H1 (cell line): ENCODE measurements around the gene CTIF. TPM values are rescaled to one million over a fixed set of nuclear protein-coding genes. Genes with fewer than 3 reads are reported as not detected.
A peak's percentile ranks its signal among the peaks of the same experiment; 100 is the strongest.

Source experiments
- CTCF ChIA-PET: fragments of 300-600 bp; sonication (Branson Sonifier 250); formaldehyde crosslinking; loops from one replicate; lab custom pipeline; 2021; ENCODE audit not compliant: partially characterized antibody; lab: Charles Lee
- POLR2A ChIA-PET: fragments of 300-600 bp; sonication (Branson Sonifier 250); formaldehyde crosslinking; loops from one replicate; lab custom pipeline; 2021; ENCODE audit warnings: inconsistent platforms; ENCODE audit not compliant: partially characterized antibody; lab: Charles Lee
- DNase-seq, 2 experiments: peaks; one replicate each; pipeline versions ENCODE4 v3.0.0 to v3.0.0-alpha.2; 2010 to 2022; ENCODE audit warnings: low spot score in 2 of 2, low read depth in 1 of 2, mixed read lengths in 1 of 2
- FAIRE-seq: peaks from 2 replicates; lab custom pipeline; 2011; peaks lifted over from hg19 to GRCh38; lab: Jason Lieb, UNC
- H2AFZ ChIP-seq: 2 replicates; pipeline ENCODE4 v1.8.1; 2012; ENCODE audit warnings: low read length, inconsistent platforms
- H2AK5ac ChIP-seq: 2 replicates; pipeline ENCODE4 v1.6.1; 2013; ENCODE audit warnings: low read depth, low read length
- H2BK120ac ChIP-seq: replicated peaks from 2 replicates; pipeline ENCODE3; 2013; ENCODE audit warnings: low read depth, low read length, inconsistent platforms
- H2BK12ac ChIP-seq: 2 replicates; pipeline ENCODE4 v1.6.1; 2013; ENCODE audit warnings: low read depth, low read length
- H2BK15ac ChIP-seq: 2 replicates; pipeline ENCODE4 v1.6.1; 2013; ENCODE audit warnings: low read length
- H2BK20ac ChIP-seq: 2 replicates; pipeline ENCODE4 v1.6.1; 2013; ENCODE audit warnings: low read length
- H2BK5ac ChIP-seq: 2 replicates; pipeline ENCODE4 v1.6.1; 2013; ENCODE audit warnings: low read depth, low read length
- H3K14ac ChIP-seq: 2 replicates; pipeline ENCODE4 v1.6.1; 2013; ENCODE audit warnings: inconsistent platforms; ENCODE audit not compliant: insufficient read length
- H3K18ac ChIP-seq: 2 replicates; pipeline ENCODE4 v1.6.1; 2013; ENCODE audit warnings: low read length; ENCODE audit errors: extremely low read depth
- H3K23ac ChIP-seq: 2 replicates; pipeline ENCODE4 v1.6.1; 2013; ENCODE audit warnings: inconsistent platforms; ENCODE audit not compliant: insufficient read length
- H3K23me2 ChIP-seq: 2 replicates; pipeline ENCODE4 v1.6.1; 2013; ENCODE audit warnings: low read depth, low read length
- H3K27ac ChIP-seq: 2 replicates; pipeline ENCODE4 v1.6.1; 2011; ENCODE audit warnings: low read depth, low read length, inconsistent platforms
- H3K27me3 ChIP-seq, 4 experiments: replicated peaks in 1 of 4; 1 replicate in 1 of 4; 2 replicates in 3 of 4; pipeline versions ENCODE4 v1.6.1 to v1.8.1; 2011 to 2013; ENCODE audit warnings: low read length in 3 of 4, mild to moderate bottlenecking in 3 of 4, inconsistent platforms in 2 of 4, mixed read lengths in 2 of 4, moderate library complexity in 1 of 4; ENCODE audit not compliant: control insufficient read depth in 3 of 4, insufficient read depth in 3 of 4; ENCODE audit errors: extremely low read depth in 1 of 4
- H3K36me3 ChIP-seq, 4 experiments: 2 replicates each; pipeline versions ENCODE4 v1.6.1 to v1.8.1; 2011 to 2013; ENCODE audit warnings: mild to moderate bottlenecking in 4 of 4, low read length in 3 of 4, moderate library complexity in 2 of 4, control low read depth in 1 of 4, inconsistent platforms in 1 of 4; ENCODE audit not compliant: insufficient read depth in 4 of 4, control insufficient read depth in 2 of 4
- H3K4ac ChIP-seq: replicated peaks from 2 replicates; pipeline ENCODE3; 2013; ENCODE audit warnings: low read length, low read depth, mixed read lengths, inconsistent platforms; ENCODE audit not compliant: insufficient read length
- H3K4me1 ChIP-seq, 4 experiments: replicated peaks in 1 of 4; 1 replicate in 1 of 4; 2 replicates in 3 of 4; pipeline versions ENCODE4 v1.6.1 to v1.8.1; 2011 to 2013; ENCODE audit warnings: low read length in 3 of 4, inconsistent platforms in 2 of 4, mixed read lengths in 1 of 4; ENCODE audit not compliant: insufficient read depth in 4 of 4, control insufficient read depth in 3 of 4
- H3K4me2 ChIP-seq, 2 experiments: 2 replicates each; pipeline versions ENCODE4 v1.6.1 to v1.8.1; 2011 to 2013; ENCODE audit warnings: low read depth in 2 of 2, low read length in 2 of 2, control low read depth in 1 of 2, inconsistent platforms in 1 of 2, mild to moderate bottlenecking in 1 of 2; ENCODE audit not compliant: insufficient read depth in 1 of 2
- H3K4me3 ChIP-seq, 4 experiments: fragments of 200-600, 300-600 bp in 1 of 4; sonication (generic), shearing (Covaris generic), sonication (Bioruptor Twin) in 1 of 4; 2 replicates each; pipeline versions ENCODE4 v1.5.1 to v1.8.1; 2011 to 2016; ENCODE audit warnings: low read length in 4 of 4, low read depth in 3 of 4, control low read depth in 2 of 4, inconsistent platforms in 2 of 4, mild to moderate bottlenecking in 2 of 4, mixed read lengths in 1 of 4, moderate library complexity in 1 of 4; ENCODE audit not compliant: insufficient read depth in 2 of 4; ENCODE audit errors: extremely low read depth in 1 of 4
- H3K56ac ChIP-seq: replicated peaks from 2 replicates; pipeline ENCODE3; 2013; ENCODE audit warnings: low read depth, mild to moderate bottlenecking, mixed read lengths, low read length, inconsistent platforms; ENCODE audit not compliant: insufficient read length
- H3K79me1 ChIP-seq: 2 replicates; pipeline ENCODE4 v1.6.1; 2013; ENCODE audit warnings: low read depth, low read length, control low read depth
- H3K79me2 ChIP-seq, 2 experiments: 2 replicates each; pipeline versions ENCODE4 v1.6.1 to v1.8.1; 2012 to 2013; ENCODE audit warnings: low read length in 2 of 2, mild to moderate bottlenecking in 2 of 2, inconsistent platforms in 1 of 2; ENCODE audit not compliant: insufficient read depth in 2 of 2, control insufficient read depth in 1 of 2
- H3K9ac ChIP-seq, 4 experiments: replicated peaks in 1 of 4; 1 replicate in 1 of 4; 2 replicates in 3 of 4; pipeline versions ENCODE4 v1.6.1 to v1.8.1; 2011 to 2013; ENCODE audit warnings: low read depth in 3 of 4, low read length in 3 of 4, control low read depth in 2 of 4, mild to moderate bottlenecking in 2 of 4, moderate library complexity in 2 of 4, inconsistent platforms in 1 of 4; ENCODE audit errors: extremely low read depth in 1 of 4
- H3K9me3 ChIP-seq, 2 experiments: 2 replicates each; pipeline versions ENCODE4 v1.6.1 to v1.8.1; 2012 to 2013; ENCODE audit warnings: mild to moderate bottlenecking in 2 of 2, moderate library complexity in 2 of 2, control low read depth in 1 of 2, inconsistent platforms in 1 of 2, low read depth in 1 of 2, low read length in 1 of 2, mixed read lengths in 1 of 2; ENCODE audit not compliant: insufficient read depth in 2 of 2
- H4K20me1 ChIP-seq, 2 experiments: replicated peaks in 1 of 2; 2 replicates each; pipeline versions ENCODE3 to v1.8.1; 2011 to 2013; ENCODE audit warnings: inconsistent platforms in 2 of 2, low read length in 2 of 2, mild to moderate bottlenecking in 1 of 2; ENCODE audit not compliant: insufficient read depth in 2 of 2, control insufficient read depth in 1 of 2
- H4K5ac ChIP-seq: 2 replicates; pipeline ENCODE4 v1.6.1; 2013; ENCODE audit warnings: low read length, low read depth, mixed read lengths, inconsistent platforms; ENCODE audit not compliant: insufficient read length
- H4K8ac ChIP-seq: 2 replicates; pipeline ENCODE4 v1.8.0; 2013; ENCODE audit warnings: mild to moderate bottlenecking, moderate library complexity, low read length, inconsistent platforms; ENCODE audit not compliant: insufficient read depth; ENCODE audit errors: extremely low read depth
- H4K91ac ChIP-seq: replicated peaks from 2 replicates; pipeline ENCODE3; 2013; ENCODE audit warnings: low read length, mixed read lengths, inconsistent platforms; ENCODE audit not compliant: insufficient read length
- CHD1 ChIP-seq: IDR thresholded peaks from 2 replicates; pipeline ENCODE4 v1.6.1; 2012; ENCODE audit warnings: low read depth, low read length, improper control_type of control experiment
- EGR1 ChIP-seq: IDR thresholded peaks from 2 replicates; pipeline ENCODE4 v1.6.1; 2011; ENCODE audit warnings: low read depth, low read length, borderline replicate concordance
- JUN ChIP-seq: IDR thresholded peaks from 2 replicates; pipeline ENCODE4 v1.6.1; 2011; ENCODE audit warnings: low read depth, mild to moderate bottlenecking, improper control_type of control experiment, low read length
- JUND ChIP-seq: IDR thresholded peaks from 2 replicates; pipeline ENCODE4 v1.6.1; 2011; ENCODE audit warnings: mild to moderate bottlenecking, improper control_type of control experiment, low read length
- RFX5 ChIP-seq: IDR thresholded peaks from 2 replicates; pipeline ENCODE4 v1.6.1; 2011; ENCODE audit warnings: low read depth, low read length, improper control_type of control experiment, borderline replicate concordance
- SIX5 ChIP-seq: IDR thresholded peaks from 2 replicates; pipeline ENCODE4 v1.6.1; 2011; ENCODE audit warnings: mild to moderate bottlenecking, low read depth, low read length
- TEAD4 ChIP-seq: IDR thresholded peaks from 2 replicates; pipeline ENCODE4 v1.6.1; 2012; ENCODE audit warnings: low read depth, low read length, inconsistent platforms, mixed read lengths
- WGBS, 2 experiments: shearing (Covaris generic) in 1 of 2; methylation state at CpG; one replicate each; pipeline versions ENCODE4 v1.1.6 to v1.1.7; 2013 to 2015; ENCODE audit warnings: low lambda C conversion rate in 2 of 2, mixed read lengths in 2 of 2, inconsistent platforms in 1 of 2, low coverage in 1 of 2, missing lambda C conversion rate in 1 of 2; ENCODE audit not compliant: insufficient replicate concordance in 2 of 2, insufficient coverage in 1 of 2, insufficient read length in 1 of 2; ENCODE audit errors: extremely low coverage in 1 of 2, missing lambda C conversion rate in 1 of 2; 5-methylcytosine and 5-hydroxymethylcytosine counted together
- polyA plus RNA-seq, 7 experiments: library from polyadenylated mRNA; depleted of rRNA in 3 of 7; stranded (reverse) in 5 of 7; unstranded in 2 of 7; fragments of >200 nt in 5 of 7; fragments of 200-250 nt in 2 of 7; gene quantifications; 1 replicate in 5 of 7; 2 replicates in 1 of 7; 4 replicates in 1 of 7; pipeline versions ENCODE4 v1.2.1 to v1.2.3, GENCODE V29; 2011 to 2013; ENCODE audit warnings: missing spikeins in 2 of 7, mixed read lengths in 2 of 7
- total RNA-seq: library from RNA; stranded (reverse); fragmentation: NEBNext Ultra II Directional; extraction: Animal tissue kit (Norgen Biotek cat#: 25700); gene quantifications from 2 replicates; pipeline ENCODE4 v1.2.1, GENCODE V29; 2021

CTIF gene
- total and polyA plus RNA-seq, 2 of the 8 experiments (the other 6 are each of a cell fraction or from before 2014, with no cell fraction given), result 9.0 to 17.8 TPM

DNA sequence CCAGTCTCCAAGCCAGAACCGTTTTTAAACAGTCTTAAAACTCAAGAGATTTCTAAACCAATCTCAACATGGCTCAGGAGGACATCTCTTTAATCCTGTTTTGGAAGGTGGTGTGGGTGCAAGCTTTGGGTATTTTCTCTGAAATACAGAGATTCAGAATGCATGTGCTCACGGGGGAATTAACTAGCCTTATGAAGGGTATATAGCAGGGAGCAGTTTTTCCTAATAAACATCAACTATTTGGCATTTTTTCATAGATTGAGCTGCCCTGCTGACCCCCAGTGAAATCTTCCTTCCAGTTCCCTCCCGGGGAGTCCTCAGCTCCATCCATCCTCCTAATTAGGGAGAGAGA is 289.3 kb downstream of the CTIF start:
- H3K4me1 ChIP-seq, result peaks cover 11 to 34% (median 22%) of the 10 kb centered on the region in 4 experiments
- CTCF ChIA-PET, result interaction anchor here (0.8 to 5.3 kb wide), 14 partner anchors 8 to 411 kb away, joined by 3 to 28 read pairs (median 4); no protein-coding TSS in a partner anchor
- peak overlapping the region in 1 of 4 experiments; percentile 46; a peak in 2 of 8 replicates for H3K4me3 ChIP-seq

More for the DNA sequence above, 289.3 kb downstream of the CTIF start:
- peaks cover 2% of the 10 kb centered on the region; the same call in 1 of the 2 replicates for H3K23me2 ChIP-seq
- no peaks in the 10 kb centered on the region for H3K79me2 ChIP-seq
- TF ChIP-seq TEAD4, result no peak
- no peak for TF ChIP-seq SIX5
- no peak for TF ChIP-seq JUND
- TF ChIP-seq EGR1, result no peak
- no peak for TF ChIP-seq RFX5
- TF ChIP-seq JUN, result no peak
- no peak for TF ChIP-seq CHD1
- peak overlapping the region; percentile 46 to 65; a peak in 3 of 4 replicates for H3K4me2 ChIP-seq
- H3K27me3 ChIP-seq, result no peaks in the 10 kb centered on the region
- H4K5ac ChIP-seq, result no peak overlapping the region
- H2BK5ac ChIP-seq, result no peak overlapping the region
- H3K9ac ChIP-seq, result no peak overlapping the region
- FAIRE-seq (no peak), DNase-seq (no peak)
- no peak overlapping the region for H4K91ac ChIP-seq
- H3K18ac ChIP-seq, result no peak overlapping the region
- H3K14ac ChIP-seq, result no peak overlapping the region
- no peaks in the 10 kb centered on the region for H4K20me1 ChIP-seq
- H2BK15ac ChIP-seq, result no peak overlapping the region
- H4K8ac ChIP-seq, result no peak overlapping the region
- no peak overlapping the region for H2AK5ac ChIP-seq
- H3K23ac ChIP-seq, result no peak overlapping the region
- 56% methylated on average over 3 of the region's 3 CpGs; no CpG with 5 or more reads in 1 of the 2 experiments for WGBS, 2 experiments
- no peak overlapping the region for H3K27ac ChIP-seq
- no peak overlapping the region for H2AFZ ChIP-seq
- H2BK12ac ChIP-seq, result no peak overlapping the region
- no peak overlapping the region for H2BK20ac ChIP-seq
- H3K9me3 ChIP-seq, result no peaks in the 10 kb centered on the region
- no peak overlapping the region for H2BK120ac ChIP-seq
- no peaks in the 10 kb centered on the region for H3K36me3 ChIP-seq
- H3K79me1 ChIP-seq, result no peaks in the 10 kb centered on the region
- H3K4ac ChIP-seq, result no peak overlapping the region
- POLR2A ChIA-PET, result interaction anchor here (0.6 to 1.8 kb wide), 5 partner anchors 10 to 1204 kb away, joined by 3 to 6 read pairs (median 4); no protein-coding TSS in a partner anchor
- no peak overlapping the region for H3K56ac ChIP-seq
